ENCODE measurements around the gene SVBP.
"Not testable (repeated sequence)": the region's sequence is repeated elsewhere in the genome, so short reads cannot be mapped to it uniquely, and the experiment has no call there.

Gene SVBP, protein sequence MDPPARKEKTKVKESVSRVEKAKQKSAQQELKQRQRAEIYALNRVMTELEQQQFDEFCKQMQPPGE

DNA sequence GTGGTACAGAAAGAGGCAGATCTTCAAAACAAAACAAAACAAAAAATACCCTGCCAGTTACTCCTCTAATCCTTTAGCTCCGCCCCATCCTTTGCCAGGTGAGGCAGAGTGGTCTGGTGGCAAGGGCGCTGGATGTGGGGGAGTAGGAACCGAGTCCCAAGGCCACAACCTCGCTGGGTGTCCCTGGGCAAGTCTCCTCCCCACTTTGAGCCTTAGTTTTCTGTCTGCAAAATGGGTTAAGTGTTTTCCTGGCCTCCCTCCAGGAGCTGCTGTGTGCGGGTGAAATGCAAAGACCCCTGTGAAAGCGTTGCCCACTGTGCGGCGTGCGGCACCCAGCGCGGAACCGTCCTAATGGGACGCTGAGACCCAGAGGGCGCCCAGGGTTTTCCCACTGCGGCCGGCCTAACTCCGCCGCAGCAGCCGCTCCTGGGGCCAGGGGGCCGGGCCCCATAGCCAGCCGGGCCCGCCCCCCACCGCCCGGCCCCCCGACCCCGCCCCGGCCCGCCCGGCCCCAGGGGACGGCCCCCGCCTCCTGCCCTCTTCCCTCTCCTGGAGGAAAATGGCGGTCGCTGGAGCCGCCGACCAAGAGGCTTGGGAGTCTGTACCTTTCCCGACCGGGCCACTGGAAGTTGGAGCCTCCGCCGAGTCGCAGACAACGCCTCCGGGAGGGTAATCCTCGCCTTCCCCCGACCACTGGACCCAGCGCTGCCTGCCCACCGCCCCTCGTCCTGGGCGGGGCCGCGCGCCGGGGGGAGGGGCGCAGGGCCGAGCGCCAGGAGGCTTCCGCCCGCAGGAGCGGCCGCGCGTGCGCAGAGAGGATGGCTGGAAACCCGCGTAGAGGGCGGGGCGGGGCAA lies at the start of gene SVBP, which contains the start of gene ERMAP:
Gene SVBP (minus strand): TSS at position 813 of the 855 bp plus-strand sequence. CDS start 853 bp downstream, outside the sequence.
Gene ERMAP (plus strand): TSS at position 538 of the 855 bp plus-strand sequence. CDS start 13,327 bp downstream, outside the sequence.
- peak; percentile 89 for DNase-seq (ENCODE audit: low read depth, low spot score)

DNA sequence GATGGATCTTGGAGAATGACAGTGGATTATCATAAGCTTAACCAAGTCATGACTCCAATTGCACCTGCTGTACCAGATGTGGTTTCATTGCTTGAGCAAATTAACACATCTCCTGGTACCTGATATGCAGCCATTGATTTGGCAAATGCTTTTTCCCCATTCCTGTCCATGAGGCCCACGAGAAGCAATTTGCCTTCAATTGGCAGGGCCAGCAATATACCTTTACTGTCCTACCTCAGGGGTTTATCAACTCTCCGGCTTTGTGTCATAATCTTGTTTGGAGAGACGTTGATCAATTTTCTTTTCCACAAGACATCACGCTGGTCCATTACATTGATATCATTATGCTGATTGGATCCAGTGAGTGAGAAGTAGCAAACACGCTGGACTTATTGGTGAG lies 49.4 kb upstream of the SVBP start:
- DNase-seq (ENCODE audit: low read depth, low spot score): no peak

DNA sequence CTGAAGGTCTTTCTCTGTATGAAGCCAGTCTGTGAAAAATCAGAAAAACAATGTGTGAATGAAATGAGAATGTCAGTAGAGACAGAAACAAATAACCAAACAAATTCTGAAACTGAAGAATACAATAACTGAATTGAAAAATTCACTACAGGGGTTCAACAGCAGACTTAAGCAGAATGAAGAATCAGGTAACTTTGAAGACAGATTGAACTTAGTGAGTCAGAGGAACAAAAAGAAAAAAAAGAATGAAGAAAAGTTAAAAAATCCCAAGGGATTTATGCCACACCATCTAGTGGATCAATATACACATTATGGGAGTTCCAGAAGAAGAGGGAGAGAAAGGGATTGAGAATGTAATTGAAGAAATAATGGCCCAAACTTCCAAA lies 43.8 kb upstream of the SVBP start:
- DNase-seq (ENCODE audit: low read depth, low spot score): no peak

DNA sequence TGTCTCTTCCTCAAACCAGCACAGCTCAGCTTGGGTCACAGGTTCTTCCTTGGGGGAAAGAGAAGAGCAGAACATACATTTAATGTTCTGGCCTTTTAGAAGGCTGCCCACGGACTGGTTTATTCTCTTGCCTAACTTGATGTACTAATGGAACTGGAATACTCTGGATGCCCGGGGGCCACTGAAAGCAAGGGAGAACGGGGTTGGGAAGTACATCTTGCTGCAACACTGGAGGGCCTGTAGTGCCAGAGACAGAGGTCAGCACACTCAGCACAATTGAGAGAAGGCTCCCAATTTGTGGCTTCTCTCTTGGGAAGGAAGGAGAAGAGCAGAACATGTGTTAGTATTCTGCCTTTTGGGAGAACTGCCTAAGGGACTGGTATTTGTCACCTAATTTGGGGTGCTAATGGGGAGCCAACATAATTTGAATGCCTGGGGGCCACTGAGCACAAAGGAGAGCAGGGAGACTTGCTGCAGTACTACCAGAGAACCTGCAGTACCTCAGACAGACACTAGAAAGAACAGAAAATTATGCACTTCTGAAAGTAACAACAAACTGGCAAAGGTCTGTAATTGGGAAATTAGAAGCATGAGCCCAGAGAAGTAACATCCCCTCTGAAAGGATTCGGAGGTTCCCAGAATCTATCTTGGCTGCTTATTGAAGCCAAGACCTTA lies 43.3 kb upstream of the SVBP start:
- DNase-seq (ENCODE audit: low read depth, low spot score): no peak

DNA sequence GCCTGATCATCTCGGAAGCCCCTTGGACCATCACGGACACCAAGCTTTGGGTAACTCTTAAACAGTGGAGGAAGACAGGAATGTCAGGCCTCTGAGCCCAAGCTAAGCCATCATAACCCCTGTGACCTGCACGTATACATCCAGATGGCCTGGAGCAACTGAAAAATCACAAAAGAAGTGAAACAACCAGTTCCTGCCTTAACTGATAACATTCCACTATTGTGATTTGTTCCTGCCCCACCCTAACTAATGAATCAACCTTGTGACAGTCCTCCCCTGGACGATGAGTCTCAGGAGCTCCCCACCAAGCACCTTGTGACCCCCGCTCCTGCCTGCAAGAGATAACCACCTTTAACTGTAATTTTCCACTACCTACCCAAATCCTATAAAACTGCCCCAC lies 42.2 kb upstream of the SVBP start:
- DNase-seq (ENCODE audit: low read depth, low spot score): not testable (repeated sequence)

DNA sequence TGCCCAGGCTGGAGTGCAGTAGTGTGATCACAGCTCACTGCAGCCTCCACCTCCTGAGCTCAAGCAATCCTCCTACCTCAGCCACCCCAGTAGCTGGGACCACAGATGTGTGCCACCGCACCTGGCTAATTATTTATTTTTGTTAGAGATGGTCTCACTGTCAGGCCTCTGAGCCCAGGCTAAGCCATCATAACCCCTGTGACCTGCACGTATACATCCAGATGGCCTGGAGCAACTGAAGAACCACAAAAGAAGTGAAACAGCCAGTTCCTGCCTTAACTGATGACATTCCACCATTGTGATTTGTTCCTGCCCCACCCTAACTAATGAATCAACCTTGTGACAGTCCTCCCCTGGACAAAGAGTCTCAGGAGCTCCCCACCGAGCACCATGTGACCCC lies 39.4 kb upstream of the SVBP start:
- DNase-seq (ENCODE audit: low read depth, low spot score): not testable (repeated sequence)

DNA sequence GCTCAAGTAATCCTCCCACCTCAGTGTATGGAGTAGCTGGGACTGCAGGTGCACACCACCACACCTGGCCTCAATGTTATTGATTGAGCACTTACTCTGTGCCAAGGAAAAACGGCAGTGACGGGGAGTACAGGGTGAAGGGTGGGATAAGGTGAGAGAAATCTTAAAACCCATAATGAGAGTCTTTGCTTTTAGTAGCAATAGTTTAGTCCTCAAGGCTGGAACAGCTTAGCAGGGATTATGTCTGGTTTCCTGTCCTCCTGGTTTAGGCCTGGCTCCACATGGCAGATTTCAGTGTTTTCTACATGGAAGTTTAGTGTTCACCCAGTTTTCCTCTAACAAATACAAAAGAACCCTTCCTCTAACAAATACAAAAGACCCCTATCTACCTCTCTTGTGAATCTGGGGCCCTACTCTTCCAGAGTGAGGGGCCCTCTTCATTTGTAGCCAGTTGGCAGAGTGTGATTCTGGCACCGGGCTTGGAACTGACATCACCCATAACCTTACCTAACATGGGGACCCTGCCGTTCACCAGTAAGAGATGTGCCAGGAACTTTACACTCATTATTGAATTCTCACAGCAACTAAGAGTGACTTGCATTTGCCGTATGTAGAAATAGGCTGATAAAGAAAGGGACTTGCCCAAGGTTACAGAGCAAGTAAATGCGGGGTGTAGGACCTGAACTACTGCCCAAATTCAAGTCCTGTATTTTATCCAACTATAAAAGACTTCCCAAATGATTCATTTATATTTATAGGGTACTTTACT lies 36.1 kb upstream of the SVBP start:
- DNase-seq (ENCODE audit: low read depth, low spot score): no peak

DNA sequence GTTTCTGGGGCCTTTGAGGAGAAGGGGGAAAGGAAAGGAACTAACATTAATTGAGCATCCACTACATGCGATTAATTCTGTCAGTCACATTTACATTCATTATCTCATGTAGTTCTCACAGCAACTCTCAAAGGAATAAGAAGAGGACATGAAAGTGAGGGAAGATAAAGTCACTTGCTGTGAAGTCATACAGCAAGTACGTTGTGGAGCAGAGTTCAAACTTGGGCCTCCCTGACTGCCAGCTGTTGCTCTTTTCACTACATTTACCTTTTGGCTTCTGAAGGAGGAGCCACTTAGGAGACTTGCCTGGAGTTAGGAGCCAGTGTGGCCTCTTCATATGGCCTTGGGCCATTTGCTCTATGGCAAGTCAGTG lies 35.4 kb upstream of the SVBP start:
- DNase-seq (ENCODE audit: low read depth, low spot score): no peak

DNA sequence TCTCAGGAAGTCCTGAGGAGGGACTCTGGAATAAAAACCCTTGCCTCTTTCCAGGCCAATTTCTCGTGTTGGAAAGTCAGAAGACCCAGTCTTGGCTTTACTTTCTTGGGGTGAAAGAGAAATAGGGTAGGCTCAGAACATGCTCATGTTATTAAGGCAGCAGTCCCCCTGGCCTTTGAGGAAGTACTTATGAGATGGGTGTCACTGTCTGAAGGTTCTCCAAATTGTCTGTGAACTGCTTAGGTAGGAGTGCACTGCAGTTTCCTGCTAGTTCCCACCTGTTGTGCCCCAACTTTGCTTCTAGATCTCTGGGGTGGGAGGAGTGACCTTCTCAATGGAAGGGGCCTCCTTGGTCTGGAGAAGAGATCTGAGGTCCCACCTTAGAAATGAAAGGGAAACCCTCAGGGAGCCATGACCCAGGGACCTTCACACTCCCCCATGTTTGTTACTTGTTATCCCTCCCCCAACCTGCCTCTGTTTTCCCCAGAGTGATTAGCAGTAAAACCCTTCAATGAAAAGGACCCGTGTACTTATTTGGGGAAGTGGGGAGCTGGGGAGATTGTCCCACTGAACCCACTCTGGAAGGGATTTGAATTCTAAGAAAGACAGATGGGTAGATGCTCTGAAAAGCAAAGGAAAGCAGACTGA lies 34.9 kb upstream of the SVBP start:
- DNase-seq (ENCODE audit: low read depth, low spot score): no peak

DNA sequence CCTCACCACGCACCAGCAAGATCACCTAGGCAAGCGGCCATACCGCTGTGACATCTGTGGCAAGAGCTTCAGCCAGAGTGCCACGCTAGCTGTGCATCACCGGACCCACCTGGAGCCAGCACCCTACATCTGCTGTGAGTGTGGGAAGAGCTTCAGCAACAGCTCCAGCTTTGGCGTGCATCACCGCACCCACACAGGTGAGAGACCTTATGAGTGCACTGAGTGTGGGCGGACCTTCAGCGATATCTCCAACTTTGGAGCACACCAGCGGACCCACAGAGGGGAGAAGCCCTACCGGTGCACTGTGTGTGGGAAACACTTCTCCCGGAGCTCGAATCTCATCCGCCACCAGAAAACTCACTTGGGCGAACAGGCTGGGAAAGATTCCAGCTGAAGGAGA lies 34.2 kb upstream of the SVBP start:
- DNase-seq (ENCODE audit: low read depth, low spot score): no peak

DNA sequence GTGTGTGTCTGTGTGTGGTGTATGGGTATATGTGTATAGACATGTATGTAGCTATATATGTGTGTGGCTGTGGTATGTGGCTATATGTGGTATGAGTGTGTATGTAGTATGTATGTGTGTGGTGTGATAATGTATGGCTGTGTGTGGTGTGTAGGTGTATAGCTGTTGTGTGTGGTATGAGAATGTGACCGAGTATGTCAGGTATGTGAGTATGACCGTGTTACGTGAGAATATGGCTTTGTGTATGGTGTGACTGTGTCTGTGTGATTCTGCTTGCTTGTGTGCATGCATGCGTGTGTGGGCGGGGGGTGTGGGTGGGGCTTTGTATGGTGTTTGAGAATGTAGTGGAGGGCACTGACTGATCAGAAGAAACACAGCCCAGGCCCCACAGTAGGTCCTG lies 32.7 kb upstream of the SVBP start:
- DNase-seq (ENCODE audit: low read depth, low spot score): no peak

DNA sequence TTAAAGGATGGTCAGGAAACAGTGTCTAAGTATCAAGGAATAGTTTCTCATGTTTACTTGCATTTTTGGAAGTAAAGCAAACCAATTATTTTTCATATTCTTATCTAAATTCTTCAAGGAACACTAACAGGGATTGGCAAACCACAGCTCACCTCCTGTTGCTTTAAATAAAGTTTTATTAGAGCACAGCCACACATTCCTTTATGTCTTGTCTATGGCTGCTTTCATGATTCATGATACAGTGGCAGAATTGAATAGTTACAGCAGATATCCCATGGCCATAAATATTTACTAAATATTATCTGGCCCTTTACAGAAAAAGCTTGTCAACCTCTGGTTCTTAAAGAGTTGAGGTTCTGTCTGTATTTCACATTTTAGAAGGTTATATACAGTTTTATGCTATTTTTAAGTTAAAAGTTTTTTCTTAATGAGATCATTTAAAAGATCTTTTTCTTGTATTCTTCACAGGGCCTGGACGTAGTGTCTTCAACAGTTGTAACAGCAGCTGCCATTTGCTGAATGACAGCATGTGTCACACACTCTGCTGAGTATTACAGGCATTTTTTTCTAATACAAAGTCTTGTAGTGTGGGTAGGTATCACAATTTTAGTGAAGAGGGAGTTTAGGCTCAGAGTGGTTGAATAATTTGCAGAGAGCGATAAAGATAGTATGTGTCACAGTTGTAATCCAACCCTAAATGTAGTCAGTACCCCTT lies 31.8 kb upstream of the SVBP start:
- no peak for DNase-seq (ENCODE audit: low read depth, low spot score)

DNA sequence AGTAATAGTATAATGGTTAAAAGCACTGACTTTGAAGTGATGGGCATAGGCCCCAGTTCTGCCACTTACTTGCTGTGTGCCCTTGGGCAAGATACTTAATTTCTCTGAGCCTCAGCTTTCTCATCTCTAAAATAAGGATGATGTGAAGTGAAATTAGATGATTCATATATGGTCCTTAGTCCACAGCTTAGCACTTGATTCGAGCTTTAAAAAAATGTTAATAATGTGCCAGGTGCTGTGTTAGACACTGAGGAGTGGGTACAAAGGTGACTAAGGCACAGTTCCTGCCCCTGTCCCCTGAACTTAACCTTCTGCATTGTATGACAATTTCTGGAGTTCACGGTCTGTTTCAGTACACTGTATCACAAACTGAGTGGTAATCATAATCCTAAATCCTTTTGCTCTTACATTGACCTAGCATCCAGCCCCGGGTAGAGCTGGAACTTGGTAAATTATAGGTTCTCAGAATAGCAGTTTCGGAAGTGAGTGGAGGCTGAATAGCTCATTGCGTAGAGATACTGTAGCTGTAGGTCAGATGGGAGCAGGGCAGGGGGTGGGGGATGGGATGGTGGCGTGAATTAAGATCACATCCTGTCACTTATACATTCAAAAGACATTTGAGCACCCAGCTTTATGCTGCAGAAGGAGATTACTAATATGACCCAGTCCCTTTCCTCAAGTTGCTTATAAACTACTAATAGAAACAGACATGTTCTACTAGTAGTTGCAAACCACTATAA lies 30.7 kb upstream of the SVBP start:
- DNase-seq (ENCODE audit: low read depth, low spot score): no peak

DNA sequence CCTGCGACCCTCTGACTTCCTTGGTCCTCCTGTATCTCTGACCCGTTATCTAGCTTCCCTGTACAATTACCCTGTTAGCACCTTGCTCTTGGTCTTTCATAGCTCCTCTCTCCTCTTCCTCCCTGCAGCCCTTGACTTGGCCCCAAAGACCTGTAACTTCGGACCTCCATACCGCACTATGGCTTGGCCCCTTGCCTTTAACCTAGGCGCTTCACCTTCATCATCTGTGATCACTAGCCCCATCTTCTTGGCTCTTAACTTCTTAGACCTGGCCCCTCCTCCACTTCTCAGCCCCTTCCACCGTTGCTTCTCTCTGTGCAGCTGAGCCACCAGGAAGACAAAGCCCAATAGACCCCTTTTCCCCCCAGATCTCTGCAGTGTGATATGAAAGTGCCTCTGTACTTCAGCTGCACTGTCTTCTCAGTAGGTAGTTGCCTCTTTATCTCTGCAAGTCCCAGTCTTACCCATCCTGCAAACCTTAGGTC lies 30.0 kb upstream of the SVBP start:
- no peak for DNase-seq (ENCODE audit: low read depth, low spot score)

DNA sequence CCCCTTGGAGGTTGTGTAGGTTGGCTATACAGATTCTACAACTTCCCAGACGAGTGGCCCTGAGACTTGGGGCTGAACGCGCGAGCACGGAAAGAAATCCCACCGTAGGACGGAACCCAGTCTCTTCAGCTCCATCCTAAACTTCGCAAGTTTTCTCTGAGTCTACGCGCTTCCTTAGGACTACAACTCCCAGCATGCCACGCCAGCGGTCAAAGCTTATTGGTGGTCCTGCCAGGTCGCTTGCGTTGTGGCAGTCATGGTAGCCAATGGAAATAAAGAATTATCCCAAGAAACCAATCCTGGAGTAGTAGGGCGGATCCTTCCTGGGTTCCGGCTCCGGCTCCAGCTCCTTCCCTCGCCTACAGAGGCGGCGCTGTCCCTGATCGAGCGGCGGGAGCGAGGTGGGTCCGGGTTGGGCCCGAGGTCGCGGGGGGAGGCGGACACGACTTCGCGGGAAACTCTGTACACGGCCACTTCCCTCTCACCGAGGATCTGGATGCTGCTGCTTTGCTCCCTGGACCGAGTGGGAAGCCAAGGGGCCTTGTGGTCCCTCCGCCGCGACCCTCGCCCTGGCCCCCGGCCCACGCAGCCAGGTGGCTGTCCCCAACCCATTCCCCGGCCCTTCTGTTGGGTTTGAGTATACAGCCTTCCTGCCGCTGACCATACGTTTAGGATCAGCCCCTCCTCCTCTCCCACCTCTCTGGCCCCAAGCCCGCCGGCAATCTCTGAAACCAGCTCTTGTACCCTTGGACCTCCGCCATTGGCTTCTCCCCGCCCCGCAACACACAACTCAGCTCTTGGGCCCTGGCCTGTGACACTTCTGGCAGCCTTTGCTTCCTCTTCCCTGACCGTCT lies 29.3 kb upstream of the SVBP start, which contains the start of gene ZNF691:
Gene ZNF691 (plus strand): TSS at position 357 of the 854 bp plus-strand sequence. CDS start 3,046 bp downstream, outside the sequence.
- peak; percentile 80 for DNase-seq (ENCODE audit: low read depth, low spot score)

DNA sequence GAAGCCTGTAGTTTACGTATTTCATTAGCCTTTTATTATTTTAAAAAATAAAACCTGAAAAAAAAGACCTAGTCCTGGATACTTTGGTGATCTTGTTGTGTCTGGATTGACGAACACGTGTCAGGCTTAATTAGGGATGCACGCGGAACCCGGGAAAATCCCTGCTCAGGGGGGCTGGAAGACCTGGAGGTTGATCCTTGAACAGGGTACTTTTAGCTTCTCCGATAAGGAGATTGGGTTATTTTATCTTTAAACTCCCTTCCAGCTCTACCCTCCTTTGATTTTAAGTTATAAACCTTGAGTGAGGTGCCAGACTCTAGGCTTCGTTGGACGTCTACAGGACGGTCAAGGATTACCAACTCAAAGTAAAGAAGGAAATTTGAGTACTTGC lies 28.7 kb upstream of the SVBP start:
- no peak for DNase-seq (ENCODE audit: low read depth, low spot score)

DNA sequence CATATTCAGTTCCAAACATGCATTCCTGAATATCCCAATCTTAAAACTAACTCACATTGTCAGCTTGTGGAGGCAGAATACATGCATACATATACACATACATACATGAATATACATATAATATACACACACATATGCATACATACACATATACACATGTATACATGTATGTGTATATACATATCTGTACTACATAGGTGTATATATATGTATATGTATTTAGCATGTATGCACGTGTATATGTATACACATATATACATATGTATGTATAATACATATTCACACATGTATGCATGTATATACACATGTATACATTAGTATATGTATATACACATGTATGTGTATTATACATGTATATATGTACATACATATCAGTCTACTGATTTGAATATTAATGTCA lies 28.0 kb upstream of the SVBP start:
- no peak for DNase-seq (ENCODE audit: low read depth, low spot score)

DNA sequence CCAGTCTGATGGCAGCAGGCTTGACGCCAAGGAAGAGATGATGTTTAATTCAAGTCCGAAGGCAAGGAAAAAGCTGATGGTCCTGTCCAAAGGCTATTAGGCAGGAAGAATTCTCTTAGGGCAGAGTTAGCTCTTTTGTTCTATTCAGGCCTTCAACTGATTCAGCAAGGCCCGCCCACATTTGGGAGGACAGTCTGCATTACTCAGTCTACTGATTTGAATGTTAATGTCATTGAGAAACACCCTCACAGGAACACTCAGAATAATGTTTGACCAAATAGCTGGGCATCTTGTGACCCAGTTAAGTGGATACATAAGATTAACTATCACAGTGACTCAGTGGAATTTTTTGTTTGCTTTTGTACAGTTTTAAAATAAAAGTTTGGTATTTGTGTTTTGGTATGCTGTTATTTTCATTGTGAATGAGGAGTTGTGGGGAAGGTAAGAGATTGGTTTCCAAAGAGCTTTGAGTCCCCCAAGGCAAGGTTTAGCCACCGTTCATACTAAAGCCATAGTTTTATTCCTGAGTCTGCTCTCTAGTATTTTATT lies 27.5 kb upstream of the SVBP start:
- DNase-seq (ENCODE audit: low read depth, low spot score): no peak
